ENCODE data around the gene B3GNT9.

Gene B3GNT9

DNA sequence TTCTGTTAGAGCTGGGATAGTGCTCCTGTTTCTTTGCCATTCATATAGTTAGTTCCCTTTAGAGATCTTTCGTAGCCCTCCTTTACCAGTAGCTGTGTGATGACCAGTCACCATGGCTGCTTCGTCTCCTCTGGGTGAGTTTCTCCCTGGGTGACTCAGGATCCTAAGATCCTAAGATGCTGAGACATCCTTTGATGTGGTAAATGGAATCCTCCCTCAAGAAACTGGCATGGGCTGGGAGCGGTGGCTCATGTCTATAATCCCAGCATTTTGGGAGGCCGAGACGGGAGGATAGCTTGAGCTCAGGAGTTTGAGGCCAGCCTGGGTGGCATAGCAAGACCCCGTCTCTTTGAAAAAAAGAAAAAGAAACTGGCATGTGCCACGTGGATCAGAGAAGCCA, 35.2 kb downstream of the B3GNT9 start:
- no peak for DNase-seq (ENCODE audit: low read depth in 1 of 2, low spot score in 1 of 2)

DNA sequence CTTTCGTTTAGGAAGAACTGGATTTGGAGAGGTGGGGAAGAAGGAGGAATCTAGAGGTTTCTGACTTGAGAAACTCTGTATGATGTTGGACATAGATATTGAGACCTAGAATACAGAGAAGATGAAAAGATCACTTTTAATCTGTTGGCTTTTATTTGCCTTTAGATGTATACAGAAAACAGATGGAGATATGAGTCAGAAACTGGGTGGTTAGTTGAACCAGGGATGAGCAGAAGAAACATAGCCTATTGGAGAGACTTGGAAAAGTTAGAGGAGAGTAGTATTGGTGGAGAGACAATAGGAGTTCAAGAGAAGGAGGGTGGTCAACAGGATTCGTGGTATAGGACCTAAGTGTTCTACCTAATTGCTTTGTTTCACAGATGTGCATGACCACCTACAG, 36.0 kb downstream of the B3GNT9 start:
- no peak for DNase-seq (ENCODE audit: low read depth in 1 of 2, low spot score in 1 of 2)

DNA sequence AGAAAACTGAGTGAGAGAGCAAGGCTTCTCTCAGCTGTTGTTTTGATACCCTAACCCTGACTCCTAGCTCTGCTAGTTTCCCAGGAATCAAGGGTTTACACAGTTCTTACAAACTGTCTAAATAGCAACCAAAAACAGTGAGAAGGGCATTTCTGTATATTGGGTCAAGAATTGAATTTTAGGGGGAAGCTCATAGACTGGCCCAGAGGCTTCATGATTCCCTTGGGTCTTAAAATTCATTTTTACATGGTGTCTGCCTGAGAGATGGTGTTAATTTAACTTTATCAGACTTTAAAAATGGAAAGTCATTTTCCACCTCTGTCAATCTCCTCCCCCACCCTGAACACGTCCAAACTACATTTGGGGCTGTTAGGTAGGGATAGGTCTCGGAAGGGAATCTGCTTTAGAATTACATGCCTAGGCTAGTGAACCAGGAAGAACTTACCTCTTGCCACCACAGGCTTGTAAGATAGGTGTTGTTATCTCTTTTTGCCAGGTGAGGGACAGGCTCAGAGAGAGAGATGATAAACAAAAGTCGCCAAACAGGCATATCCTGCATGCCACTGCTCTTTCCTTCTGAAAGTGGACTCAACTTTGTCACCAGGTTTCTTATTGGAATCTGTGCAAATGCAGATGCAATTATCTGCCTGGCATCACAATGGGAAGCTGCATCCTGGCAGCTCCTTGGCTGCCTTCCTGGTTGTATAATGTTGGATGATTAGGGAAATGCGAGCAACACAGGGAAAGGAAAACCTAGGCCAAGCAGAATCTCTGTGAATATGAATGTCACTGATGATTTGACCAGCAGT, 38.0 kb downstream of the B3GNT9 start:
- DNase-seq (ENCODE audit: low read depth in 1 of 2, low spot score in 1 of 2): no peak

DNA sequence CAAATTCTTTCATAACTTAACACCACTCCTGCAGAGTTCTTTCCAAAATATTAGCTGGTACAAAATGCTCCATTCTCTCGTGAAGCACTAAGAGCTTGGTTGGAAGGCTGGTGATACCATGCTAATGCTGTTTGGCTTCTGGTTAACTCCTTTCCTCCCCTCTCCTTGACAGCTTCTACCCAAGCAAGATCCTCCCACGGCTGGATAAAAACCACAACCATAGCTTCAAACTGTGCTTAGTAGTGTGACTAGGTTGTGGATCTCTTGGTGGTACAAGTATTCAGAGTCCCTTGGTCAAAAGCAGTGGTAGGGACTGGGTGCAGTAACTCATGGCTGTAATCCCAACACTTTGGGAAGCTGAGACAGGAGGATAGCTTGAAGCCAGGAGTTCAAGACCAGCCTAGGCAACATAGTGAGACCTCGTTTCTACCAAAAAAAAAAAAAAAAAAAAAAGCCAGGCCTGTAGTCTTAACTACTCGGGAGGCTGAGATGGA, 38.8 kb downstream of the B3GNT9 start:
- no peak for DNase-seq (ENCODE audit: low read depth in 1 of 2, low spot score in 1 of 2)

DNA sequence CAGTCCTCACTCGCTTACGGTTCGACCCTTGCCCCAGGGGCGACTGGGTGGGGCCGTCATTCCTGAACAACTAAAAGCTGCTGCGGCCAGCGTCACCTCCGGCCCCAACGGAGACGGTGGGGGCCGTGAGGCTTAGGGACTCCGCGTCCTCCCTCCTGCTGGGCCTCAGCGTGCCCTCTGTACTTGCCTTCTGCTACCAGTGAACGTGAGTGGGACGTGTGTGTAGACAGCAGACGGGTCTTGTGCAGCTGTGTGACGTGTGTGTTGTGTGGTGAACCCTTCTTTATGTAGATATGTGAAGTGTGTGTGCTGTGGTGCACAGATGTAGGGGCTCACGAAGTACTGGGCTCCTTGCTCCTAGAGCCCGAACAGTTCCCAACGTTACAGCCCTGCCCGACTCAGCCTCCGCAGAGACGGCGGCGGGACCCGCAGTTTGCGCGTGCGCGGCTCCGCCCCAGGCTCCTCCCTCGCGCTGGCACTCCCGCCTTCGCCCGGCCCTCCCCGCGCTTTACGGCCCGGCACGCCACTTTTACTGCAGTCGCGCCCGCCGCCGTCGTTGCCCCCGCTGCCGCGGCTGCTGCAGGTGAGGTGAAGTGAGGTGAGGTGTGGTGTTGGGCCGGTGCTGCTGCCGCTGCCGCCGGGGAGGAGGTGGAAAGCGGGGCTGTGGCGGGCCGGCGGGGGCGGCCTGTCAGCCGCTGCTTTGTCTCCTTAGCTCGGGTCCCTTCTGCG, 41.2 kb downstream of the B3GNT9 start, which contains the start of gene PHAF1:
PHAF1 (plus strand) TSS at position 535 of the 729 bp plus-strand sequence. CDS start 235 bp downstream, outside the sequence.
- DNase-seq (ENCODE audit: low read depth in 1 of 2, low spot score in 1 of 2): peak; percentile 95 to 98

DNA sequence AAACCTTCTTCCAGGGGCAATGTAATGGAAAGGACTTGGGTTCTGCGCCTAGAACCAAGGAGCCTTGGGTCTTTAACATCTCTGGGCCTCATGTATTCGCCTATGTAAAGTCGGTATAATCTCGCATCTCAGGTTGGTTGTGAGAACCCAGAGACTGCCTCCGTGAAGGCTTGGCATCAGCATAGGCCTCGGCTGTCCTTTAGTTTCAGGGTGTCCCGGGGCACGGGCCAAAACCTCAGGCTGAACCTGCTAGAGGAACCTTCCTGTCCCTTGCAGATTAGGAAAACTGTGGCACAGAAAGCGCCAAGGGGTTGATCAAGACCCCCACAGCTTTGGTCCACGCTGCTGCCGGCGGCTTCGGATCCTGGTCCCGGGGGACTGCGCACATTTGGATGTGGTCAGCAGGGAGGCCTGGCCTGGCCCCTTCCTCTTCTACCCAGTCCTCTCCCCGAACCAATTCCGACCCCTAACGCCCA, 41.8 kb downstream of the B3GNT9 start:
- DNase-seq (ENCODE audit: low read depth in 1 of 2, low spot score in 1 of 2): no peak

DNA sequence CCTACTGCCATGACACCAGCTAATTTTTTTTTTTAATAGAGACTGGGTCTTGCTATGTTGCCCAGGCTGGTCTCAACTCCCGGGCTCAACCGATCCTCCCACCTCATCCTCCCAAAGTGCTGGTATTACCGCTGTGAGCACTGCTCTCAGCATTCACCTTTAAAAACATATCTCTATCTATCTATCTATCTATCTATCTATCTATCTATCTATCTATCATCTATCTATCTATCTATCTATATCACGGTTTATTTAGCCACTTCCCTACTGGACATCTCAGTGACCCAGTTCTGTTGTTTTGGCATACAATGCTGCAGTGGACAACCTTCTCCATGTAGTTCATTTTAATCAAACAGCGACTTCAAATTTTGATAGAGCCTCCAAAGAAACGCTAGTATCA, 42.3 kb downstream of the B3GNT9 start:
- no peak for DNase-seq (ENCODE audit: low read depth in 1 of 2, low spot score in 1 of 2)

DNA sequence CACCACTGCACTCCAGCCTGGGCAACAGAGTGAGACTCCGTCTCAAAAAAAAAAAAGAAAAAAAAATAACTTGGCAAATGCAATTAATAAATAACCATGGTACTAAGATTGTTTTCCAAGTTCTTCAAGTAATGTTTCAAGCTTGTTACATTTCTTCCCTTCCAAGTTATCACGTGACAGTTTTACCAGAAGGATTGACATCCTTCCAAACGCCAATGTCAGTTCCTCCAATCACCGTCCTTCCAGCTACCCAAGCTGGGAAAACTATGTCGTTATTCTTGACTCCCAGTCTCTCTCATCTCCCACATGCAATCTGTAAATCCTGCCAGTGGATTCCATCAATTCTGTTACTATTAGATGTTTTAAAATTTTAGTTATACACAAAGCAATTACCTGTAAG, 44.9 kb downstream of the B3GNT9 start:
- no peak for DNase-seq (ENCODE audit: low read depth in 1 of 2, low spot score in 1 of 2)

DNA sequence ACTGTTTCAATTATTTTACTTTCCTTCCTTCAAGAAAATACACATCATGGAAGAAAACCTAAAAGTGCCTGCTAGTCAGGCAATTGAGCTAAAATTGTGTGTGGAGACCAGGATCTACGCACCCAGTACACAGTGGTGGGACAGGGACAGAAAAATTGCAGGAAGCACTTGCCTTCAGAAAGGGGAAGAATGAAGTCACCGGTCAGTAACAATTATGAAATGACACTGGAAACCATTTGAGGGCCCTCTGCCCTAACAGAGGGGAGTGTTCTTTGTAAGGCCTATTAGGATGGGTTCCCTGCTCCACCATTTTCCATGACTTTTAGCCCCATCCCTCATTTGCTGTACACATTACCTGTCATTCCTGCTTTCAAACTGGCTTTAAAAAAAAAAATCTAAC, 45.6 kb downstream of the B3GNT9 start:
- DNase-seq (ENCODE audit: low read depth in 1 of 2, low spot score in 1 of 2): no peak

DNA sequence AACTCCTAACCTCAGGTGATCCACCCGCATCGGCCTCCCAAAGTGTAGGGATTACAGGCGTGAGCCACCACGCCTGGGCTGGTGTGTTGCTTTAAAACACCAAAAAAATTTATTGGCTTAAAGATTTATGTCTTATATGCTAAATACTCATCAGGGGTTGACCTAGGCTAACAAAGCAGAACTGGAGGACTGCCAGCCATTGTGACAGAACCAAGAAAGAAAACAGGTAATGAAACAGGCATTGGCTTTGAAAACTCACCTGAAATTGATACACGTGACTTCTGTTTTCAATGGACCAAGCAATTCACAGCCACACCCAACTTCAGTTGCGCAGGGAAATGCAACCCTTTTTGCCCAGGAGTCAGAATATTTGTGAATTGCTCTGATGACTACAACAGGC, 46.0 kb downstream of the B3GNT9 start:
- DNase-seq (ENCODE audit: low read depth in 1 of 2, low spot score in 1 of 2): no peak

DNA sequence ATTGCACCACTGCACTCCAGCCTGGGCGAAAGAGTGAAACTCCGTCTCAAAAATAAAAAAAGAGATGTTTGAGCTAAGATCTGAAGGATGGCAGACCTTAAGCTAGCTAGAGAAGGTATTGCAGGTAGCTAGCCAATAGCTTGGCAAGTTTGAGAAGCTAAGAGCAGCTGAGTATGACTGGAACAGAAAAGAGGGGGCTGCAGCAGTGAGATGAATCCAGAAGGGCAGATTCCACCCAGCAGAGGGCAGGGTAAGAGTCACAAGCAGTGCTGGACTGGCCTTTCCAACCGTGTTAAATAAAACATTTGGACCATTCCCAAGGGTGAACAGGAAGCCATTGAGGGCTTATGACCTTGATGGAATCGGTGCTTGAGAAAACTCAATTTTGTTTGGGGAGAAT, 46.7 kb downstream of the B3GNT9 start:
- no peak for DNase-seq (ENCODE audit: low read depth in 1 of 2, low spot score in 1 of 2)

DNA sequence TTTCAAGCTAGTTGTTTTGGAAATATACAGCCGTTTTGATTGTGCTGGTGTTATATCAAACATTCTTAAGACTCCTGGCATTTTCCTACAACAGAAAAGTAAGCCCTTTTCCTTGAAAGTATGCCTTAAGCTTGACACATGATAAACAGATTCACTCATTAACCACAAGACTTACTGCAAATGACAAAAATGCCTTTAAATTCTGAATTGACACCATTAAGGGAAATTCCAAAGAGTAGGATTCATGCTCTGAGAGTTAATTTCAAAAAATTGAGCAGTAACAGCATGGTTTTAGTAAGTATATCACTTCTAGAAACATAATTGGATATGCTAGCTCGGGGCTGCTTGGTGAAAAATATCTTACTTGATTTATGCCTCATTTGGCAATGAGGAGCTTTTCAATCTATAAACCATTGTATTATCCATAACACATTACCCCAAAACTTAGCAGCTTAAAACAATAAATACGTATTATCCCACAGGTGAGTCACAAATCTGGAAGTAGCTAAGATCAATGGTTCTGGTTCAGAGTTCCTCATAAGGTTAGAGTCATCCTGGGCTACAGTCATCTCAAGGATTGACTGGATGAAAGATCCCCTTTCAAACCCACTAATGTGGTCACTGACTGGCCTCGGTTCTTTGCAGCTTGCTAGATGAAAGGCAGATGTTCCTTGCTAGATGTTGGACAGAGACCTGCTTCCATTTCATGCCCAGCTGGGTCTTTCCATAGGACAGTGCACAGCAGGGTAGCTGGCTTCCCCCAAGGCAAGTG, 49.3 kb downstream of the B3GNT9 start:
- DNase-seq (ENCODE audit: low read depth in 1 of 2, low spot score in 1 of 2): no peak

DNA sequence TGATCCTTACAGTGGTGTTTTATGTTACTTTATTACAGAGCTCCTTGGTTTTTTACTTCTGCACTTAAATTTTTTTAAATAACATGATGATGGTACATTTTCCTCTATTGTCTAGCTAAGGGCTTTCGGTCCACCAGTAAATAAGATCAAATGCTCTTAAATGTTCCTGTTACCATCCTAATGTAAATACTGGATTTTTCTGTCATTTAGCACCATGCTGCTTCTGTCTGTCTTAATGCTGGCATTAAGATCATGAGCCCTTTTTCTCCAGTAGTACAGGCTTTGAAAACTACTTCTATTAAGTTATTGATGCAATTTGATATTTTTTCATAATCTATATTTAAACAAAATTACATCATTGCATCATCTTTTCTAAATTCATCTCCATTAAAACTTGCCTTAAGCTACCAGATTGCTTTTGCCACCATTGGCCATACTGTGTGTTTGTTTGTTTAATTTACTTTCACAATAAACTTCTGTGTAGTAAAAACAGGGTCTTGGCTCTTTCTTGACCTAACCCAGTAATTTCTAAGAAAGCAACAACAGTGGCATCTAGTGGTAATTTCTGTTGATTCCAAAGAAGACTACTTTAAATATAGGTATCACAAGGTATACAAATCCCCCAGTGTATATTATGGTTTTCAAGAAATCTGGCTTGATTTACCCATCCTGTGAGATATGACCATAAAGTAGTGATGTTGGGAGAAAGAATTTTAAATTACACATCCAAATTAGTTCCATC, 50.1 kb downstream of the B3GNT9 start:
- DNase-seq (ENCODE audit: low read depth in 1 of 2, low spot score in 1 of 2): no peak

DNA sequence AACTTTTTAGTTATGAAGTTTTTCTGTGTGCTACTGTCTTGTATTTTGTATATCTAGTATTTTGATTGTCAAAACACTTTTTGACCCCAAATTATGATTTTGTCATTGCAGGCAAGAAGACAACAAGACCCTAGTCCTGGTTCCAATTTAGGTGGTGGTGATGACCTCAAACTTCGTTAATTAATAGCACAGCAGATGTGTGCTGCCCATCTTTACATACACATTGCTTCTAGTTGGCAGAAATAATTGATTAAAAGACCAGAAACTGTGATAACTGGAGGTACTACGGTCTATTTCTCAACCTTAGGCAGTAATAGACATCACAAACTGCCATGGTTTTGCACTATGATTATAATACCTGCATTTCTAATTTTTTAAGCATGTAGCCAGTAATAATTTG, 52.2 kb downstream of the B3GNT9 start:
- no peak for DNase-seq (ENCODE audit: low read depth in 1 of 2, low spot score in 1 of 2)

Data from stimulated activated CD4-positive, alpha-beta T cell treated with anti-CD3 and anti-CD28 coated beads, Interleukin-15, amount 100 ng/mL, for 1 hour (primary cell).